ENCODE results near the gene LRRC8C. TPM values are rescaled to one million over a fixed set of nuclear protein-coding genes. Genes with fewer than 3 reads are reported as not detected.

LRRC8C gene
- total and polyA plus RNA-seq, 7 experiments from 2014 or later, result 14.3 to 50.5 (median 27.3) TPM

DNA sequence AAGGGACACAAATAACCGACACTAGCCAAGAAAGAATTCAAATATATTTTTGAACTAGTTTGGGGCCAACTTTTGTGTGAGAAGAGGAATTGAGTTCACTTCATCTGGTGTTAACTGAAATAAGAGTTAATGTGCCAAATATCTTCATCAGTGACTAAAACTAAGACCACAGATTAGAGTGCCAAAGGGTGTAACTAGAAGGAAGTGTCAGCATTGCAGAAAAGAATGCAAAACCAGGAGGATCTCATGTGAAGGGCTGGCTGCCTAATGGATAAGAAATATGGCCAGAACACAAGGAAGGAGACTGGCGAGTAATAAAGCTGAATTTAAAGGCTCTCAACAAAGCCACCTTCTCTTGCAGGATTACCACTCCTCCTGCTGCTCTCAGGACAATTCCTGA is 126.1 kb downstream of the LRRC8C start:
- intact Hi-C loops (cut with micrococcal nuclease), result no loop called here
- Histone ChIP-seq H3K9me3 (ENCODE audit: control insufficient read depth in 2 of 3, low read length in 3 of 3) (no peaks in the 10 kb centered on the region), H3K4me1 (ENCODE audit: control insufficient read depth in 2 of 2, insufficient read depth in 2 of 2, low read length in 2 of 2) (peaks cover 36 to 74% of the 10 kb centered on the region in 2 donors), H3K4me3 (ENCODE audit: low read length) (no peak overlapping the region), H3K36me3 (ENCODE audit: control insufficient read depth in 2 of 3, insufficient read depth in 3 of 3, low read length in 3 of 3) (no peaks in the 10 kb centered on the region), H3K27ac (ENCODE audit: low read depth, low read length) (peak overlapping the region; percentile 62), H3K27me3 (ENCODE audit: control insufficient read depth in 2 of 2, insufficient read depth in 2 of 2, low read length in 2 of 2) (no peaks in the 10 kb centered on the region)
- POLR2A ChIA-PET, result interaction anchor here (0.6 to 5.2 kb wide), 10 partner anchors 60 to 155 kb away, joined by 3 to 53 read pairs (median 4); partner anchors contain the start of gene LRRC8C
- Mint-ChIP-seq H3K36me3 (peaks cover 0 to 15% (median 0%) of the 10 kb centered on the region in 5 donors), H3K27ac (peak overlapping the region; percentile 21 to 97 (median 90)), H3K9me3 (peaks cover 0 to 2% (median 0%) of the 10 kb centered on the region in 11 donors), H3K4me1 (peaks cover 61 to 94% (median 92%) of the 10 kb centered on the region in 7 donors), H3K4me3 (peak overlapping the region in 4 of 10 donors; percentile 5 to 83 (median 36)), H3K27me3 (peaks cover 0 to 2% (median 0%) of the 10 kb centered on the region in 5 donors)
- CTCF ChIA-PET, result interaction anchor here (0.6 to 1.9 kb wide), 6 partner anchors 124 to 276 kb away, joined by 3 to 13 read pairs (median 5); partner anchors contain the start of gene LRRC8C
- ATAC-seq, result no peak
- no peak for DNase-seq

DNA sequence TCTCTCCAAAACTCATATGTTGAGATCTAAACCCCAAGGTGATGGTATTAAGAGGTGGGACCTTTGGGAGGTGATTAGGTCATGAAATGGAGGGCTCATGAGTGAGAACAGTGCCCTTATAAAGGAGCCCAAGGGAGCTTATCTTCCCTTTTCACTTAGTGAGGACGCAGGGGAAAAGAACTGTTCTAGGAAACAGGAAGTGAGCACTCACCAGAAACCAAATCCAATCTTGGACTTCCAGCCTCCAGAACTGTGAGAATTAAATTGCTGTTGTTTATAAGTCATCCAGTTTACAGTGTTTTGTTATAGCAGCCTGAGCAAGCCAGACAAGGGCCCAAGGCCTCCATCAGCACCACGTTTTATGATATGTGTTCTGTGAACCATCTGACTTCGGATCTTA is 127.6 kb downstream of the LRRC8C start:
- CTCF ChIA-PET, result interaction anchor here (0.7 to 6.4 kb wide), 3 partner anchors 127 to 309 kb away, joined by 3 to 122 read pairs (median 60); partner anchors contain the start of gene LRRC8C
- DNase-seq (no peak), ATAC-seq (no peak)
- Histone ChIP-seq H3K4me3 (ENCODE audit: low read length) (no peak overlapping the region), H3K4me1 (ENCODE audit: control insufficient read depth in 2 of 2, insufficient read depth in 2 of 2, low read length in 2 of 2) (peaks cover 33 to 60% of the 10 kb centered on the region in 2 donors), H3K36me3 (ENCODE audit: control insufficient read depth in 2 of 3, insufficient read depth in 3 of 3, low read length in 3 of 3) (no peaks in the 10 kb centered on the region), H3K27ac (ENCODE audit: low read depth, low read length) (no peak overlapping the region), H3K9me3 (ENCODE audit: control insufficient read depth in 2 of 3, low read length in 3 of 3) (no peaks in the 10 kb centered on the region), H3K27me3 (ENCODE audit: control insufficient read depth in 2 of 2, insufficient read depth in 2 of 2, low read length in 2 of 2) (no peaks in the 10 kb centered on the region)
- Mint-ChIP-seq H3K36me3 (peaks cover 0 to 13% (median 0%) of the 10 kb centered on the region in 5 donors), H3K4me3 (no peak overlapping the region), H3K27ac (peak overlapping the region in 7 of 9 donors; percentile 15 to 95 (median 72)), H3K27me3 (peaks cover 0 to 4% (median 0%) of the 10 kb centered on the region in 5 donors), H3K9me3 (no peaks in the 10 kb centered on the region), H3K4me1 (peaks cover 54 to 82% (median 80%) of the 10 kb centered on the region in 7 donors)
- POLR2A ChIA-PET, result interaction anchor here (5.2 to 6.7 kb wide), 2 partner anchors 129 to 152 kb away, joined by 53 to 101 read pairs; partner anchors contain the start of gene LRRC8C
- intact Hi-C loops (cut with micrococcal nuclease), result loop anchor here in 1 of 2 donors (5.0 kb wide), 2 partner anchors 43 to 68 kb away; no protein-coding TSS in a partner anchor

DNA sequence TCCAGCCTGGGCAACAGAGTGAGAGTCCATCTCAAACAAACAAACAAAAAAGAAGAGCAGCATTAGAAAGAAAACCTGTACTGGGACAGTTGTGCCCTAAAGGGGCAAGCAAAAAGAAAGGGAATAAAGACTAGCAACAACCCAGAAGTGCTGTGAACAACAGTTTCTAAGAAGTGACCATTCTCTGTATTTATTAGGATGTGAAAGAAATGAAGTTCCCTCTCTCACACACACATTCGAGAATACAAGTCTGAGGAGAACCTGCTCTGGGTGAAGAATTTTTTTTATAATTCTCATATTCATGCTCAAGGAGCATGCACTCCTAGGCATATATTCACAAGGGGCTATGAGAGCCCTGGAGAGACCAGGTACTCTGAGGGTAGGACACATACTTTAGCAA is 128.4 kb downstream of the LRRC8C start:
- POLR2A ChIA-PET, result interaction anchor here (1.4 to 6.7 kb wide), 3 partner anchors 65 to 153 kb away, joined by 6 to 101 read pairs (median 81); partner anchors contain the start of gene LRRC8C
- Histone ChIP-seq H3K27me3 (ENCODE audit: control insufficient read depth in 2 of 2, insufficient read depth in 2 of 2, low read length in 2 of 2) (no peaks in the 10 kb centered on the region), H3K27ac (ENCODE audit: low read depth, low read length) (no peak overlapping the region), H3K9me3 (ENCODE audit: control insufficient read depth in 2 of 3, low read length in 3 of 3) (no peaks in the 10 kb centered on the region), H3K36me3 (ENCODE audit: control insufficient read depth in 2 of 3, insufficient read depth in 3 of 3, low read length in 3 of 3) (no peaks in the 10 kb centered on the region), H3K4me1 (ENCODE audit: control insufficient read depth in 2 of 2, insufficient read depth in 2 of 2, low read length in 2 of 2) (peaks cover 33 to 52% of the 10 kb centered on the region in 2 donors), H3K4me3 (ENCODE audit: low read length) (no peak overlapping the region)
- ATAC-seq, result no peak
- intact Hi-C loops (cut with micrococcal nuclease), result loop anchor here in 1 of 2 donors (5.0 kb wide), 2 partner anchors 44 to 69 kb away; no protein-coding TSS in a partner anchor
- Mint-ChIP-seq H3K9me3 (no peaks in the 10 kb centered on the region), H3K4me1 (peaks cover 50 to 74% (median 71%) of the 10 kb centered on the region in 7 donors), H3K4me3 (peak overlapping the region in 3 of 10 donors; percentile 8 to 88 (median 76)), H3K27ac (peak overlapping the region in 3 of 9 donors; percentile 14 to 92 (median 88)), H3K27me3 (peaks cover 0 to 4% (median 0%) of the 10 kb centered on the region in 5 donors), H3K36me3 (peaks cover 0 to 13% (median 0%) of the 10 kb centered on the region in 5 donors)
- no peak for DNase-seq
- CTCF ChIA-PET, result interaction anchor here (0.6 to 6.4 kb wide), 12 partner anchors 41 to 310 kb away, joined by 3 to 122 read pairs (median 16); partner anchors contain the start of gene LRRC8C

DNA sequence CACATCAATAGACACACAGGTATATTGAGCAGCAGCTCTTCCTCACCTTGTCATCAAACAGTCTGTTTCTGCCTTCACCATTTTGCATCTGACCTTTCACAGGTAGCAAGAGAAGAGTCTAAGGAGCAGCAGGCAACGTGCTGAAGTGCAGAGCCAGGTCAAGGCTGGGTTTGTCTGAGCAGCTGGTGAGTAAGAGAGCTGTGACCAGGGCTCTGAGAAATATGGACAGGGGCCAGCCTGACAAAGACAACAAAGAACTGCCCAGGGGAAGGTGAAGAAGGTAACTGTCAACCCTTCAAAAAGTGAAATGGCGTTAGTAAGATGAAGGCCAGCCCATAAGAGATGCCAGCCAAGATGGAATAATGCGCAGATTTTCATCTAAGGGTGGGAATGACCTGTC is 129.0 kb downstream of the LRRC8C start:
- ChIA-PET POLR2A (interaction anchor here (0.9 to 6.7 kb wide), 8 partner anchors 66 to 180 kb away, joined by 3 to 101 read pairs (median 6); partner anchors contain the start of gene LRRC8C), CTCF (interaction anchor here (1.2 to 6.4 kb wide), 16 partner anchors 8 to 279 kb away, joined by 3 to 122 read pairs (median 12); partner anchors contain the start of gene LRRC8C)
- intact Hi-C loops (cut with micrococcal nuclease), result loop anchor here (2.0 to 5.0 kb wide), 5 partner anchors 45 to 237 kb away; partner anchors contain the start of gene LRRC8B (in 1 of the 2)
- H3K27ac Mint-ChIP-seq, result peak overlapping the region in 8 of 9 donors; percentile 75 to 95 (median 88)
- H3K4me3 Mint-ChIP-seq, result peak overlapping the region; percentile 76 to 96 (median 91)
- H3K27ac ChIP-seq (ENCODE audit: low read depth, low read length), result no peak overlapping the region
- H3K36me3 ChIP-seq (ENCODE audit: control insufficient read depth in 2 of 3, insufficient read depth in 3 of 3, low read length in 3 of 3), result no peaks in the 10 kb centered on the region
- no peaks in the 10 kb centered on the region for H3K9me3 ChIP-seq (ENCODE audit: control insufficient read depth in 2 of 3, low read length in 3 of 3)
- no peak overlapping the region for H3K4me3 ChIP-seq (ENCODE audit: low read length)
- H3K4me1 Mint-ChIP-seq, result peaks cover 45 to 68% (median 66%) of the 10 kb centered on the region in 7 donors
- H3K4me1 ChIP-seq (ENCODE audit: control insufficient read depth in 2 of 2, insufficient read depth in 2 of 2, low read length in 2 of 2), result peaks cover 29 to 48% of the 10 kb centered on the region in 2 donors
- peaks cover 0 to 4% (median 0%) of the 10 kb centered on the region in 5 donors for H3K27me3 Mint-ChIP-seq
- peaks cover 0 to 15% (median 0%) of the 10 kb centered on the region in 5 donors for H3K36me3 Mint-ChIP-seq
- ATAC-seq (no peak), DNase-seq (no peak)
- no peaks in the 10 kb centered on the region for H3K27me3 ChIP-seq (ENCODE audit: control insufficient read depth in 2 of 2, insufficient read depth in 2 of 2, low read length in 2 of 2)
- H3K9me3 Mint-ChIP-seq, result no peaks in the 10 kb centered on the region

DNA sequence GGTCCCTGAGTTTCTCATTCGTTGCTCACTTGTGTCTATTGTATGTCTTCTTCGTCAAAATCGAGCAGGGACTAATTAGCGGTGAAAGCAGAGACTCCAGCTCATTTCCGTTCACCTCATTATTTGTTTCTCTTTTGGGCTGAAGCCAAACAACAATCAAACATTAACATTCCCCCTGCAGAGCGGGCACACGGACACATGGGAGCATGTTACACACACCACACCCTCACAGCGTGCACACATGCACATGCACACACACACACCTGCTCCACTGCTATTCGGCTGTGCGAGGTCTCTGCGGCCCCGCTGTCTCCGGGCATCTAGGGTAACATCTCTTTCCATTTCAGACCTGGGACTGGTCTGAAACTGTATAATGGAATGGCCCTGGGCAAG is 129.5 kb downstream of the LRRC8C start:
- H3K27ac Mint-ChIP-seq, result peak overlapping the region; percentile 77 to 95 (median 89)
- POLR2A ChIA-PET, result interaction anchor here (0.8 to 6.7 kb wide), 16 partner anchors 7 to 243 kb away, joined by 3 to 101 read pairs (median 6); partner anchors contain the start of genes LRRC8B and LRRC8C
- ATAC-seq, result peak; percentile 4
- intact Hi-C loops (cut with micrococcal nuclease), result loop anchor here (2.0 to 5.0 kb wide), 5 partner anchors 45 to 238 kb away; partner anchors contain the start of gene LRRC8B (in 1 of the 2)
- no peaks in the 10 kb centered on the region for H3K9me3 Mint-ChIP-seq
- Histone ChIP-seq H3K4me3 (ENCODE audit: low read length) (peak overlapping the region; percentile 59), H3K36me3 (ENCODE audit: control insufficient read depth in 2 of 3, insufficient read depth in 3 of 3, low read length in 3 of 3) (no peaks in the 10 kb centered on the region), H3K4me1 (ENCODE audit: control insufficient read depth in 2 of 2, insufficient read depth in 2 of 2, low read length in 2 of 2) (peaks cover 25 to 43% of the 10 kb centered on the region in 2 donors), H3K27me3 (ENCODE audit: control insufficient read depth in 2 of 2, insufficient read depth in 2 of 2, low read length in 2 of 2) (no peaks in the 10 kb centered on the region), H3K9me3 (ENCODE audit: control insufficient read depth in 2 of 3, low read length in 3 of 3) (no peaks in the 10 kb centered on the region), H3K27ac (ENCODE audit: low read depth, low read length) (peak overlapping the region; percentile 50)
- peaks cover 40 to 63% (median 61%) of the 10 kb centered on the region in 7 donors for H3K4me1 Mint-ChIP-seq
- CTCF ChIA-PET, result interaction anchor here (0.6 to 6.4 kb wide), 36 partner anchors 9 to 280 kb away, joined by 3 to 122 read pairs (median 6); partner anchors contain the start of gene LRRC8C
- peak overlapping the region; percentile 76 to 96 (median 91) for H3K4me3 Mint-ChIP-seq
- H3K27me3 Mint-ChIP-seq, result peaks cover 0 to 4% (median 0%) of the 10 kb centered on the region in 5 donors
- DNase-seq, result no peak
- peaks cover 0 to 18% (median 0%) of the 10 kb centered on the region in 5 donors for H3K36me3 Mint-ChIP-seq

Measured in naive thymus-derived CD4-positive, alpha-beta T cell (primary cell).